Prostate gland (tissue), 2 donors: ENCODE results near the gene GTF2A1L.

Source experiments
- POLR2AphosphoS5 ChIP-seq: sonication (generic); formaldehyde crosslinking; IDR thresholded peaks from one replicate; pipeline ENCODE4 v1.6.1; 2017; ENCODE audit warnings: antibody characterized with exemption
- TF ChIP-seq, protein P1 (sequence below), 4 experiments: fragments of 200-600 bp in 2 of 4; fragments of 450-650 bp in 2 of 4; sonication (generic) in 2 of 4; IDR thresholded peaks; 1 replicate in 3 of 4; 2 replicates in 1 of 4; pipeline ENCODE4 v1.5.1; 2016 to 2019; ENCODE audit warnings: antibody characterized with exemption in 4 of 4, mild to moderate bottlenecking in 2 of 4, moderate library complexity in 2 of 4

- no peak for TF ChIP-seq POLR2AphosphoS5
- TF ChIP-seq, protein P1, sequence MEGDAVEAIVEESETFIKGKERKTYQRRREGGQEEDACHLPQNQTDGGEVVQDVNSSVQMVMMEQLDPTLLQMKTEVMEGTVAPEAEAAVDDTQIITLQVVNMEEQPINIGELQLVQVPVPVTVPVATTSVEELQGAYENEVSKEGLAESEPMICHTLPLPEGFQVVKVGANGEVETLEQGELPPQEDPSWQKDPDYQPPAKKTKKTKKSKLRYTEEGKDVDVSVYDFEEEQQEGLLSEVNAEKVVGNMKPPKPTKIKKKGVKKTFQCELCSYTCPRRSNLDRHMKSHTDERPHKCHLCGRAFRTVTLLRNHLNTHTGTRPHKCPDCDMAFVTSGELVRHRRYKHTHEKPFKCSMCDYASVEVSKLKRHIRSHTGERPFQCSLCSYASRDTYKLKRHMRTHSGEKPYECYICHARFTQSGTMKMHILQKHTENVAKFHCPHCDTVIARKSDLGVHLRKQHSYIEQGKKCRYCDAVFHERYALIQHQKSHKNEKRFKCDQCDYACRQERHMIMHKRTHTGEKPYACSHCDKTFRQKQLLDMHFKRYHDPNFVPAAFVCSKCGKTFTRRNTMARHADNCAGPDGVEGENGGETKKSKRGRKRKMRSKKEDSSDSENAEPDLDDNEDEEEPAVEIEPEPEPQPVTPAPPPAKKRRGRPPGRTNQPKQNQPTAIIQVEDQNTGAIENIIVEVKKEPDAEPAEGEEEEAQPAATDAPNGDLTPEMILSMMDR (IDR thresholded peaks at IDR 0.05) = no peak
These were observed 78.3 kb downstream of the GTF2A1L start for GRCh38 chr2:48695991-48696390.
